ENCODE results near the gene MSH5. TPM values are rescaled to one million over a fixed set of nuclear protein-coding genes. Genes with fewer than 3 reads are reported as not detected.

Gene MSH5
- total RNA-seq, 8 experiments from 2014 or later: 3.8 to 65.3 (median 11.3) TPM

DNA sequence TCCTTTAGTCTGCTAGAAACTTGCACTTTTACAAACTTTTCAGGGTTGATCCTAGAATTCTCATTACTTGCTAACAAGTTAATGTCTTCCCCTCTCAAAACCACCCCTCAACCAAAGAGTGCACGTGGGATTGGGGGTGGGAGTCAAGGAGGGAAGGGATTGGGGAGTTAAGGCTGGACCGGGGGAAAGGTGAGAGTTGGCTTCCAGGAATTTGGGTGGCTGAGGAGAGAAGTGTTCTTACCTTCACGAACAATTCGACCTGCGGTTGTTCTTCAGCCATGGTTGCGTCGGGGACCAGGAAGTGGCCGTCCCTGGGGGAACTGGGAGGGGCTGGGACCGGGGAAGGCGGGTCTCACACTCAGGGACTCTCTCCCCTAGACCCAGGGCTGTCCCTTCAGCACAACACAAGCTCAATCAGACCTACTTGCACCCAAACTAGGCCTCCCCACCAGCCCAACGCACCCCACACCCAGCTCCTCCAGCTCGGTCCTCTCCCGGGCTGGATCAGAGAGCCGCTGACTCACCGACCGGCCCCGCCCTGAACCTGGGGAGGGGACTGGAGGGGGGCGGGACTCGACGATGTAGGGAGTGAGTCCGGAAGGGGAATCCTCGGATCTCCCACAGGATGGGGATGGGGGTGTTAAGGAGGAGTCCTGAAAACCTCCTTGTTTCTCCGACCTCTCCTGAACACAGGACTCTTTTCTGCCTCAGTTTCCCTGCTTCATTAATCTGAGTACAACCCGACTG, 3.6 kb upstream of the MSH5 start, which contains the start of gene CLIC1:
CLIC1 (minus strand) TSS at position 510 of the 747 bp plus-strand sequence; CDS start at position 280, 230 bp downstream.
- Histone ChIP-seq H3K4me1 (replicated peaks in 1 of 2) (peaks cover 40 to 43% of the 10 kb centered on the region in 2 donors), H3K27ac (peak within 1 kb of the TSS; percentile 79 to 86), H3K4me3 (peak within 1 kb of the TSS; percentile 24 to 69 (median 57))
- 0 to 20% (median 8%) methylated on average over 1 to 2 of the region's 24 CpGs; no CpG with 5 or more reads in 7 of the 10 experiments for WGBS, 10 experiments
- peak; percentile 13 to 49 (median 38) for ATAC-seq (replicated peaks in 6 of 8)
- in situ Hi-C loops (cut with MboI; ENCODE audit: low pct_unique_long_range_greater_than_20kb in 2 of 9, low sequenced_read_pairs in 9 of 9, unreplicated experiment in 9 of 9): no loop called here

DNA sequence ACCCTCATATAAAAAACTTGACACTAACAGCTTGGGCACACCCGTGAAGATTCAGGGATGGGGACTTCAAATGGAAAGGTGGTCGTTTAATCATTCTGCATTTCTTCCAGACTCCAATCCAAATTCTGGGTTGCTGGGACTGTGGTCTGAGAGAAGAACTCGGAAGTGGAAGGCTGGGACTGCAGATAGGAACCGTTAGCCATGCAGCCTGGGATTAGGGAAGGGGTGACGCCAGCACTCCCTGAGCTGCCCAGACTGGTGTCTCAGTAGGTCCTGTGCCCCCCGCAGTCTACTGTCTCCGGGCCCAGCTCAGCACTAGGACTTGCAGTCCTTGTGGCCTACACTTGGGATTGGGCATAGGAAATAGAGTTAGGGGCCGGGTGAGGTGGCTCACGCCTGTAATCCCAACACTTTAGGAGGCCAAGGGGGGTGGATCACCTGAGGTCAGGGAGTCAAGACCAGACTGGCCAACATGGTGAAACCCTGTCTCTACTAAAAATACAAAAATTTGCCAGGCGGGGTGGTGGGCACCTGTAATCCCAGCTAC, 3.0 kb upstream of the MSH5 start:
- WGBS, 10 experiments: 7 to 100% (median 34%) methylated on average over 1 to 6 of the region's 10 CpGs; no CpG with 5 or more reads in 2 of the 10 experiments
- H3K27ac ChIP-seq: peak overlapping the region; percentile 79 to 86

GRCh38 chr6:31737315-31737990, 2.4 kb upstream of the MSH5 start:
- H3K4me3 ChIP-seq: peak overlapping the region in 3 of 5 donors; percentile 1 to 69 (median 57)
- in situ Hi-C loops (cut with MboI; ENCODE audit: low pct_unique_long_range_greater_than_20kb in 2 of 9, low sequenced_read_pairs in 9 of 9, unreplicated experiment in 9 of 9): no loop called here
- peak in 3 of 8 experiments; percentile 9 to 22 (median 17) for ATAC-seq (replicated peaks in 6 of 8)

More for the DNA sequence above, 3.0 kb upstream of the MSH5 start:
- in situ Hi-C loops (cut with MboI; ENCODE audit: low pct_unique_long_range_greater_than_20kb in 2 of 9, low sequenced_read_pairs in 9 of 9, unreplicated experiment in 9 of 9): no loop called here
- no peak for ATAC-seq (replicated peaks in 6 of 8)
- Histone ChIP-seq H3K4me3 (peak overlapping the region; percentile 24 to 69 (median 57)), H3K4me1 (replicated peaks in 1 of 2) (peaks cover 40 to 43% of the 10 kb centered on the region in 2 donors)

DNA sequence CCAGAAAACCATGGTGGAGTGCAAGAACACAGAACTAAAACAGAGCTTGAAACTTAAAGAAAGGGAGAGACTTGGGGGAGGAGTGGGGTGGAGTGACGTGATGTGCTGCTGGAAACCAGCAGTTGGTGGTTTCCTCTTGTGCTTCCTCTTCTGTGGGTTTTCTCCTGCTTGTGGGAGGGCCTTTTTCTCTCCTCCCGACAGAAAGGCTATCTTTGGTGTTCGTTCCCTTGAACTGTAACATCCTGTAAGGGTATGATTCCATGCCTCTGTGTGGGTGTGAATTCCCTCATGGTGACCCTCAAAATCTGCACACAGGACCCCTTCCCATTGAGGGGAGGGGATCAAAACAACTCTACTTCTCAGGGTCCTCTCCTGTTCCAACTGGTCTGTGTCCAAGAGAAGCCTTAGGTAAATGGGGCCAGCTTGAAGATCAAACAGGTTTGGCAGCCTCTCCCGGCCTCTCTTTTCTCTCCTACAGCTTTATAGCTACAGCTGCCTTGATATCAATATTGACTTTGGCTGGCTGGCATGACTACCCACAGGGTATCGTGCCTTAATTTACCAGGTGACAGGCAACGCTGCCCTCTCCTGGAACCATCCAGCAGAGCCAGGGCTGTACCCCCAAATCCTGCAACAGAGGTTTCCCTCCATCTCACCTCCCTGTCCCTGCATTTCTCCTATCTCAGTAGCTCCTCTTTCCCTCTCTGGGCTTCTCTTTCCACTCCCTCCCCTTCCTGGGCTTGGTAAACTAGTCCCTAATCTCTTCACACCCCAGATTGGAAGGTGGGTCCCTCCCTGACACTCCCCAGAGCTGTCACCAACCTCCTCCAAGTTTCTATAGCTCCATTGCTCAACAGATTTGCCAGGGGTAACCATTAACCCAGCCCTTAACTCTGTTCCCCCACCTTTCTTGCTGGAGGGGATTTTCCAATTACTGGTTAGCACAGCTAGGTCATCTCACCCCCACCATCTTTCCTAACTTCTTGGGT, 1.5 kb upstream of the MSH5 start:
- in situ Hi-C loops (cut with MboI; ENCODE audit: low pct_unique_long_range_greater_than_20kb in 2 of 9, low sequenced_read_pairs in 9 of 9, unreplicated experiment in 9 of 9): no loop called here
- peak overlapping the region in 2 of 5 donors; percentile 1 to 57 for H3K4me3 ChIP-seq
- 0 to 49% (median 25%) methylated on average over 1 to 5 of the region's 6 CpGs; no CpG with 5 or more reads in 2 of the 10 experiments for WGBS, 10 experiments

More at GRCh38 chr6:31737315-31737990, 2.4 kb upstream of the MSH5 start:
- WGBS, 10 experiments: 17 to 87% (median 60%) methylated on average over 4 to 7 of the region's 7 CpGs; no CpG with 5 or more reads in 2 of the 10 experiments
- Histone ChIP-seq H3K27ac (peak overlapping the region; percentile 79 to 86), H3K4me1 (replicated peaks in 1 of 2) (peaks cover 40 to 43% of the 10 kb centered on the region in 2 donors)

DNA sequence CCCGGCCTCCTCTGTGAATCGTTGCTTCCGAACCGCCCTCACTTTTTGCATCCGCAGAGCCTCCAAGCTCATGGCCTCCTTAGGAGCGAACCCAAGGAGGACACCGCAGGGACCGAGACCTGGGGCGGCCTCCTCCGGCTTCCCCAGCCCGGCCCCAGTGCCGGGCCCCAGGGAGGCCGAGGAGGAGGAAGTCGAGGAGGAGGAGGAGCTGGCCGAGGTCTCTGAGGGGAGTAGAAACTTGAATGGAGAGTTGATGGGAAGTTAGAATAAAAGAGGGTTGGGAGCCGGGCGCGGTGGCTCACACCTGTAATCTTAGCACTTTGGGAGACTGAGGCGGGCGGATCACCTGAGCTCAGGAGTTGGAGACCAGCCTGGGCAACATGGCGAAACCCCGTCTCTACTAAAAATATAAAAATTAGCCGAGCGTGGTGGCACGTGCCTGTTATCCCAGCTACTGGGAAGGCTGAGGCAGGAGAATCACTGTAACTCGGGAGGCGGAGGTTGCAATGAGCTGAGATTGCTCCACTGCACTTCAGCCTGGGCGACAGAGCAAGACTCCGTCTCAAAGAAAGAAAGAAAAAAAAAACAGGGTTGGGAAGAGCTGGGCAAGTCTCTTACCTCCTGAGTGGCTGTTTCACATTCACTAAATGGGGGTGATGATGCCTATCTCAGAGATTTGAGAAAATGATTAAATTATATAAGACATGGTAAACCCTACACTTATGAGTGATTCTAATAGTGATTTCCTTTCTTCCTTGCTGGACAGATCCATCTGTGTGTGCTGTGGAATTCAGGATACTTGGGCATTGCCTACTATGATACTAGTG, 805 bp downstream of the MSH5 start:
- 0 to 51% (median 28%) methylated on average over 1 to 15 of the region's 29 CpGs; no CpG with 5 or more reads in 3 of the 10 experiments for WGBS, 10 experiments
- in situ Hi-C loops (cut with MboI; ENCODE audit: low pct_unique_long_range_greater_than_20kb in 2 of 9, low sequenced_read_pairs in 9 of 9, unreplicated experiment in 9 of 9): no loop called here
- no peak for ATAC-seq (replicated peaks in 6 of 8)
- H3K27ac ChIP-seq: peak overlapping the region in 1 of 2 donors; percentile 71
- peak overlapping the region; percentile 45 to 73 (median 51) for H3K4me3 ChIP-seq
- H3K4me1 ChIP-seq (replicated peaks in 1 of 2): peaks cover 31 to 32% of the 10 kb centered on the region in 2 donors

More for the DNA sequence above, 1.5 kb upstream of the MSH5 start:
- no peak for ATAC-seq (replicated peaks in 6 of 8)
- Histone ChIP-seq H3K4me1 (replicated peaks in 1 of 2) (peaks cover 40 to 43% of the 10 kb centered on the region in 2 donors), H3K27ac (peak overlapping the region; percentile 79 to 86)

DNA sequence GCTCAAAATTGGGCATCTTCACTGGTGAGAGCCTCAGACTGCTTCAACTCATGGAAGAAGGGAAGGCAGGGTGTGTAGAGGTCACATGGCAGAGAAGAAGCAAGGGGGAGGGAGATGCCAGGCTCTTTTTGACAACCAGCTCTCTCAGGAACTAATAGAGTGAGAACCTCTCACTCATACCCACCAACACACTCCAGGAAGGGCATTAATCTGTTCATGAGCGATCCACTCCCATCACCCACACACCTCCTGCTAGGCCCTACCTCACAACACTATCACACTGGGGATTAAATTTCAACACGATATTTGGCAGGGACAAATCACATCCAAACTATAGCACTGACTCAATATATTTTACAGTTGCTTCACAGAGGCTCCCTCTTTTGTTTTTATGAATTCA, 2.0 kb downstream of the MSH5 start:
- H3K4me1 ChIP-seq (replicated peaks in 1 of 2): peaks cover 21 to 29% of the 10 kb centered on the region in 2 donors
- in situ Hi-C loops (cut with MboI; ENCODE audit: low pct_unique_long_range_greater_than_20kb in 2 of 9, low sequenced_read_pairs in 9 of 9, unreplicated experiment in 9 of 9): no loop called here
- 61 to 100% (median 100%) methylated on average over 1 to 2 of the region's 2 CpGs; no CpG with 5 or more reads in 5 of the 10 experiments for WGBS, 10 experiments

GRCh38 chr6:31742894-31743293, 3.1 kb downstream of the MSH5 start:
- Histone ChIP-seq H3K27ac (no peak overlapping the region), H3K4me3 (no peak overlapping the region), H3K4me1 (replicated peaks in 1 of 2) (peaks cover 11 to 18% of the 10 kb centered on the region in 2 donors)
- WGBS, 10 experiments: 70 to 100% (median 94%) methylated on average over 1 to 3 of the region's 3 CpGs; no CpG with 5 or more reads in 2 of the 10 experiments
- in situ Hi-C loops (cut with MboI; ENCODE audit: low pct_unique_long_range_greater_than_20kb in 2 of 9, low sequenced_read_pairs in 9 of 9, unreplicated experiment in 9 of 9): no loop called here
- no peak for ATAC-seq (replicated peaks in 6 of 8)

More for the DNA sequence above, 2.0 kb downstream of the MSH5 start:
- no peak overlapping the region for H3K4me3 ChIP-seq
- no peak overlapping the region for H3K27ac ChIP-seq
- no peak for ATAC-seq (replicated peaks in 6 of 8)

GRCh38 chr6:31744422-31744821, 4.6 kb downstream of the MSH5 start:
- Histone ChIP-seq H3K27ac (no peak overlapping the region), H3K4me3 (no peak overlapping the region), H3K4me1 (replicated peaks in 1 of 2) (peaks cover 0 to 4% of the 10 kb centered on the region in 2 donors)
- ATAC-seq (replicated peaks in 6 of 8): no peak
- WGBS, 10 experiments: 50 to 100% (median 82%) methylated on average over 1 of the region's 1 CpG; no CpG with 5 or more reads in 4 of the 10 experiments
- in situ Hi-C loops (cut with MboI; ENCODE audit: low pct_unique_long_range_greater_than_20kb in 2 of 9, low sequenced_read_pairs in 9 of 9, unreplicated experiment in 9 of 9): no loop called here

DNA sequence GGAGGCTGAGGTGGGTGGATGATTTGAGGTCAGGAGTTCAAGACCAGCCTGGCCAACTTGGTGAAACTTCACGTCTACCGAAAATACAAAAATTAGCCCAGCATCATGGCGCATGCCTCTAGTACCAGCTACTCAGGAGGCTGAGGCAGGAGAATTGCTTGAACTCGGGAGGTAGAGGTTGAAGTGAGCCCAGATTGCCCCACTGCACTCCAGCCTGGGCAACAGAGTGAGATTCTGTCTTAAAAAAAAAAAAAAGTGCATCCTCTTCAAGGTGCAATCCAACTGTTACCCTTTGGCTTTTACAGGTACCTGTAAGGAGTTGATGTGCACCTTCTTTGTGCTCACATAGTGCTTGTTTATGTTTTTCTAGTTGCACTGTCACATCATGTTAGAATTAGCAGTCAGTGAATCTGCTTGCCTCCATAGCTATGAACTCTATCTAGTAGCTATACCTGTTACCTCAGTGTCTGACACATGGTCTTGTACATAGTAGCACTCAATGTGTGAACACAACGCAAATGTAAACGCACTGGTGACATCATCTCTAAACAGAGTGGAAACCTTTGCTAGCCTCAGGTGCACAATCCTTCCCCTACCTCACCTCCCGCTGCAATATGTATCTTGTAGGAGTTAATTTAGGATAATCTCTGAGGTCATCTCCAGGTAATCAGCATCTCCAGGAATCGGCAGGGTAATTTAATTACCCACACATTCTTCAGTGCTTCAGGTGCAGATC, 9.7 kb downstream of the MSH5 start:
- H3K4me3 ChIP-seq: no peak overlapping the region
- 79 to 100% (median 96%) methylated on average over 1 to 8 of the region's 8 CpGs for WGBS, 10 experiments
- in situ Hi-C loops (cut with MboI; ENCODE audit: low pct_unique_long_range_greater_than_20kb in 2 of 9, low sequenced_read_pairs in 9 of 9, unreplicated experiment in 9 of 9): no loop called here
- no peaks in the 10 kb centered on the region for H3K4me1 ChIP-seq (replicated peaks in 1 of 2)
- ATAC-seq (replicated peaks in 6 of 8): peak in 1 of 8 experiments; percentile 53
- H3K27ac ChIP-seq: no peak overlapping the region

- Histone ChIP-seq H3K4me1 (replicated peaks in 1 of 2) (no peaks in the 10 kb centered on the region), H3K27ac (no peak overlapping the region), H3K4me3 (no peak overlapping the region)
- 67 to 100% (median 97%) methylated on average over 1 to 7 of the region's 7 CpGs; no CpG with 5 or more reads in 3 of the 10 experiments for WGBS, 10 experiments
- no peak for ATAC-seq (replicated peaks in 6 of 8)
- in situ Hi-C loops (cut with MboI; ENCODE audit: low pct_unique_long_range_greater_than_20kb in 2 of 9, low sequenced_read_pairs in 9 of 9, unreplicated experiment in 9 of 9): no loop called here
These were observed 10.7 kb downstream of the MSH5 start for GRCh38 chr6:31750411-31751022.
